ENCODE data around the gene CAGE1.
"Not testable (repeated sequence)": the region's sequence is repeated elsewhere in the genome, so short reads cannot be mapped to it uniquely, and the experiment has no call there.

CAGE1 gene

GRCh38 chr6:7339007-7339732, 50.4 kb downstream of the CAGE1 start:
- H2AFZ ChIP-seq (ENCODE audit: low read depth, low read length); H3K4me2 ChIP-seq (ENCODE audit: low read length); H4K20me1 ChIP-seq (ENCODE audit: insufficient read depth, low read length); H3K79me2 ChIP-seq (ENCODE audit: low read length); H3K36me3 ChIP-seq (replicated peaks; ENCODE audit: low read depth, low read length); H3K4me3 ChIP-seq (ENCODE audit: low read length); H3K27me3 ChIP-seq (ENCODE audit: low read depth, low read length); H3K4me1 ChIP-seq (ENCODE audit: low read length); H3K9ac ChIP-seq (ENCODE audit: low read length); H3K27ac ChIP-seq (ENCODE audit: low read length); H3K9me3 ChIP-seq (ENCODE audit: insufficient read depth, low read length): not testable (repeated sequence)
- peak; percentile 44 for TF ChIP-seq CTCF (IDR thresholded peaks at IDR 0.05; ENCODE audit: low read depth, low read length)

- no peaks in the 10 kb centered on the region for H3K4me1 ChIP-seq (ENCODE audit: low read length)
- TF ChIP-seq EZH2phosphoT487 (IDR thresholded peaks at IDR 0.05; ENCODE audit: low read depth) (no peak), CTCF (IDR thresholded peaks at IDR 0.05; ENCODE audit: low read depth, low read length) (no peak)
- no peak overlapping the region for H3K9ac ChIP-seq (ENCODE audit: low read length)
- no peak overlapping the region for H3K27ac ChIP-seq (ENCODE audit: low read length)
- no peak overlapping the region for H3K4me2 ChIP-seq (ENCODE audit: low read length)
- H3K4me3 ChIP-seq (ENCODE audit: low read length), result no peak overlapping the region
- no peaks in the 10 kb centered on the region for H3K27me3 ChIP-seq (ENCODE audit: low read depth, low read length)
- H2AFZ ChIP-seq (ENCODE audit: low read depth, low read length), result no peak overlapping the region
- H4K20me1 ChIP-seq (ENCODE audit: insufficient read depth, low read length), result no peaks in the 10 kb centered on the region
- no peaks in the 10 kb centered on the region for H3K79me2 ChIP-seq (ENCODE audit: low read length)
- H3K9me3 ChIP-seq (ENCODE audit: insufficient read depth, low read length), result no peaks in the 10 kb centered on the region
- no peaks in the 10 kb centered on the region for H3K36me3 ChIP-seq (replicated peaks; ENCODE audit: low read depth, low read length)
Observed at GRCh38 chr6:7338031-7338430, 51.5 kb downstream of the CAGE1 start.

- Histone ChIP-seq H2AFZ (ENCODE audit: low read depth, low read length) (no peak overlapping the region), H3K9me3 (ENCODE audit: insufficient read depth, low read length) (no peaks in the 10 kb centered on the region), H4K20me1 (ENCODE audit: insufficient read depth, low read length) (no peaks in the 10 kb centered on the region)
Observed at GRCh38 chr6:7335519-7335918, 54.0 kb downstream of the CAGE1 start.

GRCh38 chr6:7334685-7335084, 54.9 kb downstream of the CAGE1 start:
- Histone ChIP-seq H3K79me2 (ENCODE audit: low read length) (no peaks in the 10 kb centered on the region), H3K36me3 (replicated peaks; ENCODE audit: low read depth, low read length) (no peaks in the 10 kb centered on the region), H3K27ac (ENCODE audit: low read length) (no peak overlapping the region), H2AFZ (ENCODE audit: low read depth, low read length) (no peak overlapping the region), H3K4me2 (ENCODE audit: low read length) (no peak overlapping the region), H3K27me3 (ENCODE audit: low read depth, low read length) (no peaks in the 10 kb centered on the region), H4K20me1 (ENCODE audit: insufficient read depth, low read length) (no peaks in the 10 kb centered on the region), H3K4me1 (ENCODE audit: low read length) (no peaks in the 10 kb centered on the region), H3K4me3 (ENCODE audit: low read length) (no peak overlapping the region), H3K9ac (ENCODE audit: low read length) (no peak overlapping the region), H3K9me3 (ENCODE audit: insufficient read depth, low read length) (no peaks in the 10 kb centered on the region)
- no peak for TF ChIP-seq EZH2phosphoT487 (IDR thresholded peaks at IDR 0.05; ENCODE audit: low read depth)
- TF ChIP-seq CTCF (IDR thresholded peaks at IDR 0.05; ENCODE audit: low read depth, low read length), result no peak

More at GRCh38 chr6:7335519-7335918, 54.0 kb downstream of the CAGE1 start:
- Histone ChIP-seq H3K9ac (ENCODE audit: low read length) (no peak overlapping the region), H3K27ac (ENCODE audit: low read length) (no peak overlapping the region), H3K4me3 (ENCODE audit: low read length) (no peak overlapping the region), H3K36me3 (replicated peaks; ENCODE audit: low read depth, low read length) (no peaks in the 10 kb centered on the region), H3K4me1 (ENCODE audit: low read length) (no peaks in the 10 kb centered on the region), H3K79me2 (ENCODE audit: low read length) (no peaks in the 10 kb centered on the region), H3K27me3 (ENCODE audit: low read depth, low read length) (no peaks in the 10 kb centered on the region), H3K4me2 (ENCODE audit: low read length) (no peak overlapping the region)
- TF ChIP-seq EZH2phosphoT487 (IDR thresholded peaks at IDR 0.05; ENCODE audit: low read depth) (no peak), CTCF (IDR thresholded peaks at IDR 0.05; ENCODE audit: low read depth, low read length) (no peak)
